GM19328 (cell line): ENCODE results near the gene TUBB4B.
"Not testable (repeated sequence)": the region's sequence is repeated elsewhere in the genome, so short reads cannot be mapped to it uniquely, and the experiment has no call there.

ENCODE experiments used
- ATAC-seq: cut with Tn5 transposase; IDR thresholded peaks from one replicate; pipeline ENCODE4 v1.9.1; 2021; ENCODE audit warnings: mild to moderate bottlenecking, moderate library complexity; ENCODE audit not compliant: unreplicated experiment

Gene TUBB4B

GRCh38 chr9:137236238-137236935, 4.7 kb upstream of the TUBB4B start:
- no peak for ATAC-seq

- ATAC-seq: no peak
These were observed 4.1 kb upstream of the TUBB4B start for GRCh38 chr9:137236936-137237421.

- no peak for ATAC-seq
These were observed 3.0 kb upstream of the TUBB4B start for GRCh38 chr9:137237759-137238726.

DNA sequence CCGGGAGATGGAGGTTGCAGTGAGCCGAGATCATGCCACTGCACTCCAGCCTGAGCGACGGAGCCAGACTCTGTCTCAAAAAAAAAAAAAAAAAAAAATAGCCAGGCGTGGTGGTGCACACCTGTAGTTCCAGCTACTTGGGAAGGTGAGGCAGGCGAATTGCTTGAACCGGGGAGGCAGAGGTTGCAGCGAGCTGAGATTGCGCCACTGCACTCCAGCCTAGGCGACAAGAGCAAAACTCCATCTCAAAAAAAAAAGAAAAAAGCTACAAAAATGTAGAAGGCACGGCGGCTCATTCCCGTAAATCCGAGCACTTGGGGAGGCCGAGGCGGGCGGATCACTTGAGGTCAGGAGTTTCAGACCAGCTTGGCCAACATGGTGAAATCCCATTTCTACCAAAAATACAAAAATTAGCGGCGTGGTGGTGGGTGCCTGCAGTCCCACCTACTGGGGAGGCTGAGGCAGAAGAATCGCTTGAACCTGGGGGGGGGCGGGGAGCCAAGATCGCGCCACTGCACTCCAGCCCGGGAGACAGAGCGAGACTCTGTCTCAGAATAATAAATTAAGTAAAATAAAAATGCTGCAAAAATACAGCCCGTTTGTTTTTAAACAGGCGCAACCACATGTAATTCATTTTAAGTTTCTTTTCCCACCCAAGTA, 1.4 kb upstream of the TUBB4B start:
- not testable (repeated sequence) for ATAC-seq

DNA sequence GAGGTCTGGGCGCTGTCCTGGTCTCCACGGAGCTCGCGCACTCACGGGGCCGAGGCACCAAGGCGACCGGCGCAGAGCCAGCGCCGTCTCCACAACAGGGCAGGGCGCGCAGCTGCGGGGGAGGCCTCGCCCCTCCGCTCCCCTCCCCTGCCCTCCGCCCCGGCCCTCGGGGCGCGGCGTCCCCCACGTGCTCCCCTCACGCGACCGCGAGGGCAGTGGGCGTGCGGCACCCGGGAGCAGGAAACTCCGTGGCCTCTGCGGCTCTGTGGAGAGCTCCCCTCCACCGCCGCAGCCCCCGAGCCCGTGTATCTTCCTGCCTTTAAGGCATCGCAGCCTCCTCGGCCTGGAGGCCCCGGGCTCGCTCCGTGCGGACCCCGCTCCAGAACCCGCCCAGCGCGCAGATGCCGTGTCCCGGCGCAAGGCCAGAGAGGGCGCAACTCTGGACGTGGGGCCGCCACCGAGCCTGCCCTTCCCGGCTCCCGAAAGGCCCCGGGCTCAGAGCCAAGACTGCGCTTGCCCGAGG, 708 bp upstream of the TUBB4B start:
- peak; percentile 15 for ATAC-seq

- ATAC-seq: peak; percentile 3
These were observed 592 bp downstream of the TUBB4B start for GRCh38 chr9:137241490-137242268.

- ATAC-seq: no peak
These were observed 1.4 kb downstream of the TUBB4B start for GRCh38 chr9:137242269-137243203.

DNA sequence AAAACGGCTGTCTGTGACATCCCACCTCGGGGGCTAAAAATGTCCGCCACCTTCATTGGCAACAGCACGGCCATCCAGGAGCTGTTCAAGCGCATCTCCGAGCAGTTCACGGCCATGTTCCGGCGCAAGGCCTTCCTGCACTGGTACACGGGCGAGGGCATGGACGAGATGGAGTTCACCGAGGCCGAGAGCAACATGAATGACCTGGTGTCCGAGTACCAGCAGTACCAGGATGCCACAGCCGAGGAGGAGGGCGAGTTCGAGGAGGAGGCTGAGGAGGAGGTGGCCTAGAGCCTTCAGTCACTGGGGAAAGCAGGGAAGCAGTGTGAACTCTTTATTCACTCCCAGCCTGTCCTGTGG, 2.2 kb downstream of the TUBB4B start:
- not testable (repeated sequence) for ATAC-seq

DNA sequence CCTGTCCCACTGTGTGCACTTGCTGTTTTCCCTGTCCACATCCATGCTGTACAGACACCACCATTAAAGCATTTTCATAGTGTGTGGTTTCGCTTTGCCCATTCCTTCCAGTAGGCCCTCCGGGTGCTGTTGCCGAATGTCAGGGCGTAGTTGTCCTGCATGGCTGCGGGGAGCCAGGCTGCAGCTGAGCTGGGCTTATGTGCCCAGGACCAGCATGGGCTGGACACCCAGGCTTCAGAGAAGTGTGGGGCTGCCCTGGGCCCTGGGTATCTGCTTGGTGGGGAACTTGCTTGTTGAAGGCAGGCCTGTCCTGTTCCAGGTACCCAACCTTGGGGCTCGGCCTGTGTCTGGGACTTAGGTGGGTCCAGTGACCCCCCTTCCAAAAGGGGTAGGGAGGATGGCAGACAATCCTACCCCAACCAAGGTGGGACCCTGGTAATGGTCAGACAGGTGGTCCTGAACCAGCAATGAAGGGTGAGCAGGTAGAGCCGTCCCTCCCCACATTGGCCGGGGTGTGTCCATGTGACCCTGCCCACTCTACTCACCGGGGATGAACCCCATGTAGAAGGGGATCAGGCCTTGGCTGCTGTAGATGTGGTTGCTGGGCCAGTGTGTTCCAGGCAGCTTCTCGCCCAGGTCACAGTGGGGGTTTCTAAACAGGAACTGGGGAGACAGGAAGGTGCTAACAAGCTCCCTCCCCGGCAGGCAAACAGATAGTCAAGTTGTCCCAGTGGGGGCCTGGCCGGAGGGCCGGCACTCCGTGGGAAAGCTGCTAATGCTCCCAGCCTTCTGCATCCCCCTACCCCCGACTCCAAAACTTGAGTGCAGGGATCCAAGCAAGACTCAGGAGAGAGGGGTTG, 2.8 kb downstream of the TUBB4B start:
- no peak for ATAC-seq

GRCh38 chr9:137244486-137245449, 3.7 kb downstream of the TUBB4B start:
- ATAC-seq: no peak

- no peak for ATAC-seq
These were observed 4.6 kb downstream of the TUBB4B start for GRCh38 chr9:137245450-137246421.

- ATAC-seq: no peak
These were observed 6.2 kb downstream of the TUBB4B start for GRCh38 chr9:137247135-137247915.

DNA sequence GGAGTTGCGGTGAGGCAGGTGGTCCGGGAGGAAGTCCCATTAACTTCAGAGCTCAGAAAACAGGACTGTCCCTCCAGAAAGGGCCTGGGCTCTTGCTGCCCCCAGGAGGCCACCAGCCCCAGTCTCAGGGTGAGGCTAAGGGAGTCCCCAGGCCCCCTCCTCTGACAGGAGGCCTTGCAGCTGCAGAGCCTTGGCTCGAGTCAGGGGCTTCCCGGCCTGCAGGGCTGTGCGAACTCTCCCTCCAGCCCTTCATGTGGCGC, 6.8 kb downstream of the TUBB4B start:
- no peak for ATAC-seq

DNA sequence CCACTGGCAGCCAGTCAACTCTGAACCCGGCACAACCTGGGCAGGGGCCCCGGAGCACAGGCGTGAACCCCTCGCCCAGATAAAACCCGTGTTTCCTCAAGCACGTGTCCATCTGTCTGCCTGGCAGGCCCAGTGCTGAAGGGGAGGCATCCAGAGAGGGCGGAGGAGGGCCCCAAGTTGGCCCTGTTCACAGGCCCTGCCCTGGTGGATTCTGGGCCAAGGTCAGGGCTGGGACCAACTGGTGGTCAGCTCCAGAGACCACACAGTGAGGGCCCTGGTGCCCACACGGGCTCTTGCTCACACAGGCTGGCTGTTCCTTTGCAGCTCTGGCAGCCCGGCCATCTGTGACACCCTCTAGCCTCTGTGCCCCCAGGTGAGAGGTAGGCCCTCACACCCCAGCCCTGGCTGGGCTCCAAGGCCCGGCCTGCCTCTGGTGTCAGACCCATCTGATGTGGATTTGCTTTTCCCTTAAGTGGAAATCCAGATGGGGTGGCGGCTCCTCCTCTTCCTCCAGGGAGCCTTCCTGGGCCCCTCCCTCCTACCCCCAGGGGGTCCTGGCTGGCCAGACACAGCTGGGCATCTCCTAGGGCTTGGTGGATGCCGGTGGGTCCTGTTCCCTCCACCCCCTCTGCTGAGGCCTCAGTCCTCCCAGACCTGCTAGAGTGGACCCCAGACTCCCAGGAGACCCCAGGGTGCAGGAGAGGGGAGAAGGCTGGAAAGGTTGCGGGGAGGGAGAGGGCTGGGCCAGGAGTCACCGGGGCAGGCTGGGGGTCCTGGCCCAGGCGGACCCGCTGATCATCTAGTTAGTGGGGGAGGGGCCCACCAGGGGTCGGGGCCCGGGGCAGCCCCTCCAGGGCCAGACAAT, 9.5 kb downstream of the TUBB4B start:
- ATAC-seq: no peak

GRCh38 chr9:137251194-137251461, 10.0 kb downstream of the TUBB4B start, which contains the start of gene STPG3:
Gene STPG3, plus strand, starts transcription at chr9:137251286. Its CDS starts 1 bp downstream, at chr9:137251287.
- ATAC-seq: no peak
